Right kidney (tissue), 1 donor: ENCODE results near the gene MEGF10.
"Not testable (repeated sequence)": the region's sequence is repeated elsewhere in the genome, so short reads cannot be mapped to it uniquely, and the experiment has no call there.

ENCODE experiments used
- DNase-seq: peaks from one replicate; pipeline ENCODE4 v3.0.0-alpha.2; 2016

MEGF10 gene

GRCh38 chr5:127298036-127298429 is 7.4 kb downstream of the MEGF10 start:
- DNase-seq: no peak

GRCh38 chr5:127298656-127299055 is 8.1 kb downstream of the MEGF10 start:
- DNase-seq: no peak

- no peak for DNase-seq
Observed at GRCh38 chr5:127299678-127300077, 9.1 kb downstream of the MEGF10 start.

DNA sequence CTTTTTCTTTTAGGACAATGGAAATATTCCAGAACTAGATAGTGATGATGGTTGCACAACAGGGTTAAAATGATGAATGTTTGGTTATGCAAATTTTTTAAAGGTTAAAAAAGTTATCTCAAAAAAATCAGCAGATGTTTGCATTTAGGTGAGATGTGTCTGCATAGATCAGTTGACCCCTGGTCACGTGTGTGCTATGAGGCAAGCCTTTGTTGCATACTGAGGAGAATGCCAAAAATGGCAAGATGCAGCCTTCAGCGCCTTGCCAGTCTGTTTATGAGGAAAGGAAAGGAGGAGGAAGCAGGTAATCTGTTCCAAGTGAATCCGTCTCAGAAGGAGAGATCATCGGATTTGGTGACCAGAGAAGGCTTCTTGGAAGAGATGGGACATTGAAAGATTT is 11.9 kb downstream of the MEGF10 start:
- no peak for DNase-seq

GRCh38 chr5:127303404-127303803 is 12.8 kb downstream of the MEGF10 start:
- DNase-seq: no peak

GRCh38 chr5:127305493-127305892 is 14.9 kb downstream of the MEGF10 start:
- no peak for DNase-seq

DNA sequence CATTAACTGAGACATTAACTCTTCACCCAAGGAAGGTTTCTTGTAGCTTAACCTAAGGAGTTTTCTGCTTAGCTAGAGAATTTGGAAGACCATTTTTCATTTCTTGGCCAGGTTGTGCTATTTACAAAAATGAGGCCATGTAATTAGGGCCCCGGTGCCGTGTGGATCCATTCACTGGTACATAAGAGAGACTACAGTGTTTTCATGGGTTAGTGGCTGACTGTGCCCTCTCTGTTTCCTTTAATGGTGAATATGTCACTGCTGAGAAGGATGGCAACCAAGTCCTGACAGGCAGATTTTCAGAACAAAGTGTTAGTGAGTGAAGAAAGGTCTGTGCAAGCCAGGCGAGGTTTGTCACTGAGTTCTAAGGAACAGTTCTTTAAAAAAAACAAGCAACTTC is 15.4 kb downstream of the MEGF10 start:
- no peak for DNase-seq

DNA sequence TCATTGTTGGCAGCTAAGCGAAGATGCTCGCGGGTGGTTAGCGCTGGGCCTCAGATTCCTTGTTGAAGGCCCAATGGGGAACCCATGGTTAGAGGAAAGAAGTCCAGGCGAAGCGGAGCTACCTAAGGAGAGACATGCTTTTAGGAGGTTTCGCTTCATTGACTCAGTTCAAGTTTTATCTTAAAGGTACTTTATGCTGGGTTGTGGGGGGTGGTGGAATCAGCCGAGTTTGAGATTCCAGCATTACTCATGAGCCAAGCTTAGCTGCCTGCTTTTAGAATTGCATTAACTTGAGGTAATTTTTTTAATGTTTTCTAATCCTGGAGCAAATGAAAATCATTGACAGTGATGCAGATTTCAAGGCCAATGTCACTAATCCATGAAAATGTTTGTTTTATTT is 16.1 kb downstream of the MEGF10 start:
- DNase-seq: no peak

DNA sequence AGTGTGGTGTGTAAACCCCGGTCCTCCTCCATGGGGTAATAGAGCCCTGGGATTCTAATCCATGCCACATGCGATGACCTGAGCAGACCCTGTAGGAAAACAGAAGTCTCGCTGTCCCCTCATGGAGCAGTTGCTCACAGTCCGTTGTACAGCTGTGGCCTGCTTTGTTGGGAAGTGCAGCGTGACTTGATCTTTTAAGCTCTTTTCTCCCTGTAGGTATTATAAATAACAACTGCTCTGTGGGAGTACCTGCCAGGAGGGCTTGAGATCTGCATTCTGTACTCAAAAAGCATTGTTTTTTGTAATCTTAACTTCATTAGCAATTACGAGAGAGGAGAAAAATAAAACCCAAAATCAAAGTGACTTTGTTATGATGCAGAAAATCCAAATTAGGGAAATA is 17.3 kb downstream of the MEGF10 start:
- no peak for DNase-seq

DNA sequence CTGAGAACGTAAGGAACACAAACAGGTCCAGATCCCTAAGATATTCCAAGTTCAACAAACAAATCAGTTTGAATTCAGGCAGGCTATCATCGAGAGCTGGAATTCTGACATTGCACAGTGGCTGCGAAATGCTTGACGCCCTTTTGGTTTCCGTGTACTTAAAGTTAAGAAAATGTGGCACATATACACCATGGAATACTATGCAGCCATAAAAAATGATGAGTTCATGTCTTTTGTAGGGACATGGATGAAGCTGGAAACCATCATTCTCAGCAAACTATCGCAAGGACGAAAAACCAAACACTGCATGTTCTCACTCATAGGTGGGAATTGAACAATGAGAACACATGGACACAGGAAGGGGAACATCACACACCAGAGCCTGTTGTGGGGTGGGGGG is 17.7 kb downstream of the MEGF10 start:
- DNase-seq: not testable (repeated sequence)

GRCh38 chr5:127308945-127309344 is 18.3 kb downstream of the MEGF10 start:
- DNase-seq: no peak

DNA sequence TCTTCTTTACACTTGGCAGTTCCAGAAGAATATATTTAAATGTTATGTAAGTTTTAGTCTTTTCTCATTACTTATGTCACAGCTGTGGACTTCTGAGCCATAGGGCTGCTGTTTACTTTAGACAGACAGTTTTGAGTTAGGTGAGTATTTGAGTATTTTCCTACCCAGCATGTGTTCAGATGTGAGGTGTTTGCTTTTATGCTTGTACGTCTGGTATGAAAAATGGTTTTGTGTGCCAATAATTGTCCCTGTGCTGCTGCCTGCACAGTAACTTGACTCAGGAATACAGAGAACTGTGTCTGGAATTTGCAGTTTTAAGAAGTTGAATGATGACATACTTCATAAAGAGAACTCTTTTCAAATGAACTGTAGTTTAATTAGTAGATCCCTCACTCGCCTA is 20.8 kb downstream of the MEGF10 start:
- DNase-seq: no peak

DNA sequence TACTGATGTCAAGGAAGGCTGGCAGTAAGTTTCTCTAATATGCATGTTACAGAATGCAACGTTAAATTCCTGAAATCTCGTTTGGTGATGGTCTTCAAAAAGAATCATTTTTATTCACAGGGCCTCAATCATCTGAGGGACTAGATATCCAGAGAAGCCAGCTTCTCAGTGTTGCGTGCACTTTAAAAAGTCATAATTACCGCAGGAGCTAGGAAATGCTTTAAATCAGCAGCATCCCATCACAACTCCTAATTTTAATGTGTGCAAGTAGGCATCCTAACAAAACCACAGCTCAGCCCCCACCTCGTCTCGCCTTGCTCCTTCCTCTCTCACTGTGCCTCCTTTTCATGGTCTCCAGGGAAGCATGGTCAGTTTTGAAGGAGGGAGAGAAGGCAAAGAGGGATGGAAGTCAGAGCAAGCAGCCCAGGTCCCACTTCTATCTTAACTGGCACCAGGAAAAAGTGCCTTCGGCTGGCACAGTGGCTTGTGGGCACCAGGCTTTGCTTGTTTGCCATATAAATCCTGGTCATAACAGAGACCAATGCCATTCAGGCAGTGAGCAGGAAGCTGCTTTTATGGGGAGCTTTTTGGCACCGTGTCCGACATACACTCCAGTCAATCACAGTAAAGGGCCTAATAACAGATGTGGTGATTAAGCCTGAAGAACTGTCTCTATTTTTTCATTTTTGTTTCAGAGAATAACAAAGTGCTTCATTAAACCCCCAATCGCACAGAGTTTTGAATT is 21.4 kb downstream of the MEGF10 start:
- DNase-seq: no peak

GRCh38 chr5:127313379-127313778 is 22.8 kb downstream of the MEGF10 start:
- DNase-seq: no peak

- peak; percentile 7 for DNase-seq
Observed at GRCh38 chr5:127313847-127314473, 23.4 kb downstream of the MEGF10 start.

- no peak for DNase-seq
Observed at GRCh38 chr5:127316011-127316410, 25.4 kb downstream of the MEGF10 start.

GRCh38 chr5:127317385-127317784 is 26.8 kb downstream of the MEGF10 start:
- not testable (repeated sequence) for DNase-seq

GRCh38 chr5:127320032-127320965 is 29.7 kb downstream of the MEGF10 start:
- no peak for DNase-seq

DNA sequence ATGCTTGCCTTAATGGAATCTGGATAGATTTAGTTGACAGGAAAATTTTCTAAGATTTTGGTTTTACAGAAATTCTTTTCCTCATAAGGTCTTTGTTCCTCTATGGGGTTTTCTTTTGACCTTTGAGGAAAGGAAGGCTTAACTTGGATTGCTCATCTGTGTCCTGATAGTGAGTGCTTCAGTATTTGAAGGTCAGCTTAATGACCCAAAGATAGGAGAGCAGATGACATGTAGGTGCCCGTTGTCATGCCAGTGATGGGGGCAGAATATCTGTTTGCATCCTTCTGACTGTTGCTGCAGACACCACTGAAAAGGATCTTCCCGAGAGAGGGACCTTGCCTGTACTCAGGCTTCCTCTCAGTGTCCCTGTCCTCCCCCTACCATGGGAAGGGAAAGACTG is 30.9 kb downstream of the MEGF10 start:
- DNase-seq: no peak

GRCh38 chr5:127322403-127322802 is 31.8 kb downstream of the MEGF10 start:
- DNase-seq: no peak

- no peak for DNase-seq
Observed at GRCh38 chr5:127324756-127325155, 34.2 kb downstream of the MEGF10 start.

- DNase-seq: no peak
Observed at GRCh38 chr5:127326431-127326830, 35.8 kb downstream of the MEGF10 start.
